ENCODE data around the gene PIP4P1. TPM values are rescaled to one million over a fixed set of nuclear protein-coding genes. Genes with fewer than 3 reads are reported as not detected.

The PIP4P1 gene
- total and polyA plus RNA-seq, 2 of the 8 experiments (the other 6 are each of a cell fraction or from before 2014, with no cell fraction given) = 29.5 to 60.0 TPM

DNA sequence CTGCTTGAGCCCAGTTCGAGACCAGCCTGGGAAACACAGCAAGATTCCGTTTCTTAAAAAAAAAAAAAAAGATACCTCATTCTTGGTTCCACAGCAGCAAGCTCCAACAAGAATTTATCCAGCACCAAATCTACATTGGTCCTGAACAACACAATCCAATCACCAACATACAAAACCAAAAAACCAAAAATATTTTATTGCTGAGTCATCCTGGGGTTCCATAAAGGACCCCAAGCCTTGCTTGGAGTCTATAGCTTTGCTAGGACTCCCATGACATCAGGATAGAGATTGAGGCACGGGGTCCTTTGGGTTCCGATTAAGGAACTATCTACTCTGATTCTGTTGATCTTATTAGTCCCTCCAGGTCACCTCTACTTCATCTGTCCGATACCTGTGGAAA, 14.3 kb downstream of the PIP4P1 start:
- DNase-seq (ENCODE audit: low read depth in 1 of 2, low spot score in 2 of 2) = no peak
- 94% methylated on average over 5 of the region's 5 CpGs; no CpG with 5 or more reads in 1 of the 2 experiments for WGBS, 2 experiments (ENCODE audit: extremely low coverage in 1 of 2, insufficient coverage in 1 of 2, insufficient read length in 1 of 2, insufficient replicate concordance in 2 of 2, low coverage in 1 of 2, low lambda C conversion rate in 2 of 2, missing lambda C conversion rate in 1 of 2)
- CTCF ChIA-PET (ENCODE audit: partially characterized antibody) = interaction anchor here (1.1 kb wide), 1 partner anchor 9 kb away, joined by 3 read pairs; the partner anchor contains the start of gene APEX1
- TF ChIP-seq RBBP5 (IDR thresholded peaks at IDR 0.05; ENCODE audit: borderline replicate concordance, low read depth, low read length) (no peak), MAFK (IDR thresholded peaks at IDR 0.05; ENCODE audit: low read depth, low read length) (0 out of 2 replicates have a peak, but pooled peaks have one; percentile 17), SIRT6 (IDR thresholded peaks at IDR 0.05; ENCODE audit: low read length) (no peak), KDM1A (IDR thresholded peaks at IDR 0.05; ENCODE audit: borderline replicate concordance, low read length) (no peak), CBX8 (IDR thresholded peaks at IDR 0.05; ENCODE audit: borderline replicate concordance, low read depth, low read length) (no peak), RXRA (IDR thresholded peaks at IDR 0.05; ENCODE audit: insufficient read depth, low read depth, low read length) (no peak), CEBPB (IDR thresholded peaks at IDR 0.05; ENCODE audit: low read depth, low read length) (no peak), JUND (IDR thresholded peaks at IDR 0.05; ENCODE audit: low read length) (no peak), NRF1 (IDR thresholded peaks at IDR 0.05; ENCODE audit: low read depth, low read length) (no peak), SP4 (IDR thresholded peaks at IDR 0.05; ENCODE audit: low read length) (no peak), BACH1 (IDR thresholded peaks at IDR 0.05; ENCODE audit: low read length) (peak; percentile 38; the same call in 1 of the 2 replicates), TEAD4 (IDR thresholded peaks at IDR 0.05; ENCODE audit: low read depth, low read length) (no peak), EP300 (IDR thresholded peaks at IDR 0.05; ENCODE audit: borderline replicate concordance in 1 of 2, low read depth in 2 of 2, low read length in 2 of 2) (no peak), SIX5 (IDR thresholded peaks at IDR 0.05; ENCODE audit: low read depth, low read length) (no peak)
- TF ChIP-seq, protein P1, sequence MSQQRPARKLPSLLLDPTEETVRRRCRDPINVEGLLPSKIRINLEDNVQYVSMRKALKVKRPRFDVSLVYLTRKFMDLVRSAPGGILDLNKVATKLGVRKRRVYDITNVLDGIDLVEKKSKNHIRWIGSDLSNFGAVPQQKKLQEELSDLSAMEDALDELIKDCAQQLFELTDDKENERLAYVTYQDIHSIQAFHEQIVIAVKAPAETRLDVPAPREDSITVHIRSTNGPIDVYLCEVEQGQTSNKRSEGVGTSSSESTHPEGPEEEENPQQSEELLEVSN (IDR thresholded peaks at IDR 0.05) = no peak

More for the DNA sequence above, 14.3 kb downstream of the PIP4P1 start:
- no peak overlapping the region for H3K23ac ChIP-seq (ENCODE audit: insufficient read length)
- H3K9me3 ChIP-seq (ENCODE audit: insufficient read depth in 2 of 2, low read depth in 1 of 2, low read length in 1 of 2) = no peaks in the 10 kb centered on the region
- no peak overlapping the region for H2BK20ac ChIP-seq (ENCODE audit: low read length)
- FAIRE-seq = no peak
- H3K14ac ChIP-seq (ENCODE audit: insufficient read length) = no peak overlapping the region
- H2BK15ac ChIP-seq (ENCODE audit: low read length) = no peak overlapping the region
- H3K4me1 ChIP-seq (replicated peaks in 1 of 4; ENCODE audit: control insufficient read depth in 3 of 4, insufficient read depth in 4 of 4, low read length in 3 of 4) = no peaks in the 10 kb centered on the region
- no peak overlapping the region for H4K8ac ChIP-seq (ENCODE audit: extremely low read depth, insufficient read depth, low read length)
- no peak overlapping the region for H4K91ac ChIP-seq (replicated peaks; ENCODE audit: insufficient read length, low read length)
- no peaks in the 10 kb centered on the region for H3K23me2 ChIP-seq (ENCODE audit: low read depth, low read length)
- no peaks in the 10 kb centered on the region for H3K79me2 ChIP-seq (ENCODE audit: control insufficient read depth in 1 of 2, insufficient read depth in 2 of 2, low read length in 2 of 2)
- POLR2A ChIA-PET (ENCODE audit: partially characterized antibody) = interaction anchor here (0.5 to 8.2 kb wide), 6 partner anchors 8 to 35 kb away, joined by 3 to 68 read pairs (median 4); partner anchors contain the start of genes APEX1, KLHL33, OSGEP and TEP1
- no peak overlapping the region for H3K9ac ChIP-seq (replicated peaks in 1 of 4; ENCODE audit: extremely low read depth in 1 of 4, low read depth in 3 of 4, low read length in 3 of 4)
- no peak overlapping the region for H2BK5ac ChIP-seq (ENCODE audit: low read depth, low read length)
- no peaks in the 10 kb centered on the region for H3K79me1 ChIP-seq (ENCODE audit: low read depth, low read length)
- H4K5ac ChIP-seq (ENCODE audit: insufficient read length, low read depth, low read length) = no peak overlapping the region
- H4K20me1 ChIP-seq (replicated peaks in 1 of 2; ENCODE audit: control insufficient read depth in 1 of 2, insufficient read depth in 2 of 2, low read length in 2 of 2) = no peaks in the 10 kb centered on the region
- H3K18ac ChIP-seq (ENCODE audit: extremely low read depth, low read length) = no peak overlapping the region
- no peak overlapping the region for H2BK12ac ChIP-seq (ENCODE audit: low read depth, low read length)
- H3K4ac ChIP-seq (replicated peaks; ENCODE audit: insufficient read length, low read depth, low read length) = no peak overlapping the region
- no peak overlapping the region for H2AFZ ChIP-seq (ENCODE audit: low read length)
- H2BK120ac ChIP-seq (replicated peaks; ENCODE audit: low read depth, low read length) = no peak overlapping the region
- H3K4me2 ChIP-seq (ENCODE audit: insufficient read depth in 1 of 2, low read depth in 2 of 2, low read length in 2 of 2) = no peak overlapping the region
- H3K56ac ChIP-seq (replicated peaks; ENCODE audit: insufficient read length, low read depth, low read length) = no peak overlapping the region
- no peaks in the 10 kb centered on the region for H3K27me3 ChIP-seq (replicated peaks in 1 of 4; ENCODE audit: control insufficient read depth in 3 of 4, extremely low read depth in 1 of 4, insufficient read depth in 3 of 4, low read length in 3 of 4)
- peaks cover 38 to 60% (median 57%) of the 10 kb centered on the region in 4 experiments for H3K36me3 ChIP-seq (ENCODE audit: control insufficient read depth in 2 of 4, insufficient read depth in 4 of 4, low read length in 3 of 4)
- no peak overlapping the region for H2AK5ac ChIP-seq (ENCODE audit: low read depth, low read length)
- H3K4me3 ChIP-seq (ENCODE audit: extremely low read depth in 1 of 4, insufficient read depth in 2 of 4, low read depth in 3 of 4, low read length in 4 of 4) = no peak overlapping the region
- no peak overlapping the region for H3K27ac ChIP-seq (ENCODE audit: low read depth, low read length)
